ENCODE measurements around the gene C11orf87. TPM values are rescaled to one million over a fixed set of nuclear protein-coding genes. Genes with fewer than 3 reads are reported as not detected.

C11orf87 gene
- not detected for total RNA-seq

DNA sequence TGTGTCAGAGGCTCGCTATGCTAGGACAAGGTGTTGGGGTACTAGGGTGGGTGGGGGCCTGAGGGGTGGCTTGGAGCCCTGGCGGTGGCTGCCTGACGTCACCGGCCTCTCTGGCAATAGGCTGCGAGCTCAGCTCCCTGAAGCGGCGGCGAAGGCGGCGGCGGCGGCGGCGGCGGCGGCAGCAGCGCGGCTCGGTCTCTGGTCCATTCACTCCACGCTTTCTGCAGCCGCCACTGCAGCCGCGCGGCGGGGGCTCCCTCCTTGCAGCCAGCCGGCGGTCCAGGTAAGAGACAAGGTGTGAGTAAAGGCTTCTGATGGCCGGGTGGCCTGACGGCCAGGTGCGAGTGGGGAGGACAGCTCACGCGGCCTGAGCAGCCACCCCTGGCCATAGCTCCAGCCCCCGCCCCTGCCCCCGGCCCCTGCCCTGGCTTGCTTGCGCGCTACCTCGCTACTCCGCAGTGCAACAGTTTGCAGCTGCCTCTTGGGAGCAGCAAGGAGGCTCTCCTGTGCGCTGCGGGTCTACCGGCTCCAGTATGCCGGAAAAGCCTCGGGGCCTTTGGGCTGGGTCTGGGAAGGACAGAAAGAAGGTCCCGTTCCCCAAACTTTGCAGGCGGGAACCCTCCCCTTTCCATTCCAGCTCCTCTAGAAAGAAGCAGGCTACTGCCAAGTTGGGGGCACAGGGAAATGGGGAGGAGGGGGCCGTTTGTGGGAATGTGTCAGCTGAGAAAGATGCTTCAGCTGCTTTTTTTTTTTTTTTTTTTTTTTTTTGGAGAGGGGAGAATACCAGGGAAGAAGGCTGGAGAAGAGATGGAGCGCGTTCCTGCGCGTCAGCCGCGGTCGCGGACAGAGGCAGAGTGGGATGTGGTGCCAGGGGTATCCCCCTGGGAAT, at the start of gene C11orf87:
C11orf87 (plus strand) TSS at position 210 of the 889 bp plus-strand sequence. CDS start 1,444 bp downstream, outside the sequence.
- Histone ChIP-seq H3K4me1 (ENCODE audit: insufficient read depth, low read length) (no peaks in the 10 kb centered on the region), H3K9me3 (ENCODE audit: low read depth, low read length) (no peaks in the 10 kb centered on the region), H3K27me3 (ENCODE audit: insufficient read depth, low read length) (peaks cover 49% of the 10 kb centered on the region), H3K4me3 (ENCODE audit: low read length) (no peak within 1 kb of the TSS)

DNA sequence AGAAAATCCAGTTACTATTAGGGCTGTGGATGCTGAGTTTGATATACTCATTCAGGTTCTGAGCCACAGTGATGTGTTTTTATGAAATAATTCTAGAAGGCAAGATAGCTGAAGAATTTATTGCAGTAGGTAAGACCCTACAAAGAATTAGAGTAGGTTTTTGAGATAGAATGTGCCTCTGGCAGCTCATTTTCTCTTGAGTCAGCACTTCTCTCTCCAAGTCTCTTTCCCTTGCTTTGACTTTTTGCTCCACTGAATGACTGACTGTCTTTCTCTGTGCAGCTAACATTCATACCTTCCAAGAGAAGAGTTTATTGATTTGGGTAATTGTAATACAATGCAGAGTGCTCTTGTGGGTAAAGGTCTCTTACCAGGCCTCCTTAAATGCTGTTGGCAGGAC, 48.0 kb upstream of the C11orf87 start:
- Histone ChIP-seq H3K9me3 (ENCODE audit: low read depth, low read length) (peaks cover 3% of the 10 kb centered on the region), H3K27me3 (ENCODE audit: insufficient read depth, low read length) (no peaks in the 10 kb centered on the region), H3K4me1 (ENCODE audit: insufficient read depth, low read length) (no peaks in the 10 kb centered on the region), H3K4me3 (ENCODE audit: low read length) (no peak overlapping the region)

DNA sequence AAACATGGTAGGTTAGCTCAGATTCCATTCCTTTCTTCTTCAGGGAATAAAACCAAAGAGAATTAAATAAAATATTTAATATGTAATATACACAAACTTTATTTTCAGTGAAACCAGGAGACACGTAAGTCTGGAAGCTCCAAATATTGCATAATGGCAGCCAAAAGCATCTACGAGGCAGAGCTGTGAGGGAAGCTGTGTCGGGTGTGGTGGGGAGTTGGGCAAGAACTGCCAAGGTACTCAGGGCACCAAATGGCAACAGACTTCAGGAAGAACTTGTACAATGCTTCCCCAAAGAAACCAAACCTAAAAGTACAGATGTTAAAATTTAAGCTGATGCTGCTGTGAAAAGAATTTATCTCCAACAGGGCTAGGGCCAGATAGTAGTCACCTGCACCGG, 47.5 kb upstream of the C11orf87 start:
- Histone ChIP-seq H3K4me1 (ENCODE audit: insufficient read depth, low read length) (no peaks in the 10 kb centered on the region), H3K4me3 (ENCODE audit: low read length) (no peak overlapping the region)

DNA sequence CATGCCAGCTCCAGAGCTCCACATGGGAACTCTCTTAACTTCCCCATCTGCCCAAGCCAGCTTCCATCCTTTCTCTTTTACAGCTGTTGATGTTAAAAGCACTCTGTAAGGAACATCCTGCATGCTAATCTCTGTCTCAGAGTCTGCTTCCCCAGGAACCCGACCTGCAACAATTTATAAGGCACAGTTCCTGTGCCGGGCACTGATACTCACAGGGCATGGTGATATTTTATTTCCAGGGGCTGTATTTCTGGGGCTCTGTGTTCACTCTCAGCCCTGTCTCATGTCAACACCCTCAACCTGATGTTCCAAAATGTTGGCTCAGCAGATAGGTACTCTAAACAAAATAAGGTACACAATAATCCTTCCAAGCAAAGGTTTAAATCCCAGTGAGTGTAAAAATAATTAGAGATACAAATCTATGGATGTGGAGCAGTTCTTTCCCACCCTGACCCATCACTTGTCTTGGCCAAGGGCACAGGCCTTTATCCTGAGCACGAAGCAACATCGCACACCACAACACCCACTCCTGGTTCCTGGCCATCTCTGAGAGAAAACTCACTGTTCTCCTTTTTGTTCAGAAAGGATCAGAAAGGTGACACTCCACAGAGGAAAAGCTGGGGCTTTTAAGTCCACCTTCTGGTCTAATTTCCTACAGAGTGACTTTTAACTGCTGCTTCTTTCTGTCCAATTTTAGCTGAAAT, 44.8 kb upstream of the C11orf87 start:
- Histone ChIP-seq H3K9me3 (ENCODE audit: low read depth, low read length) (no peaks in the 10 kb centered on the region), H3K4me3 (ENCODE audit: low read length) (no peak overlapping the region), H3K27me3 (ENCODE audit: insufficient read depth, low read length) (no peaks in the 10 kb centered on the region), H3K4me1 (ENCODE audit: insufficient read depth, low read length) (no peaks in the 10 kb centered on the region)

More for the DNA sequence above, 47.5 kb upstream of the C11orf87 start:
- H3K9me3 ChIP-seq (ENCODE audit: low read depth, low read length): no peaks in the 10 kb centered on the region
- H3K27me3 ChIP-seq (ENCODE audit: insufficient read depth, low read length): no peaks in the 10 kb centered on the region

DNA sequence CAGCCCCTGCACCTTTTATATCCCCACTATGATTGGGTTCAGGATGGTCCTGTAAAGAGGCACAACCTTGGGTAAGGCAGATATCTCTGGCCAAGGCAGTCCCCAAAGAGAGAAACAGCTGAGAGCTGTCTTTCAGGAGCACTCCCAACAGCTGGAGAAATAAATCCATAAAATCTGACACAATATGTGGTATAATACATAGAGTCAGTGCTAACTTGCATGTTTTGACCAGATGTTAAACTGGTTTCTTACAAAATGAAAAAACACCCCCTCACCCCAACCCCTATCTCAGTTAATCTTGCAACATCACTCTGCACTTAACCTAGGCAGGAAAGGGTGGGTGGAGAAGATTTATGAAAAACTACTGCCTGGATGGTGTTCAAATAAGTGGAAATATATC, 44.0 kb upstream of the C11orf87 start:
- H3K9me3 ChIP-seq (ENCODE audit: low read depth, low read length): no peaks in the 10 kb centered on the region
- no peaks in the 10 kb centered on the region for H3K4me1 ChIP-seq (ENCODE audit: insufficient read depth, low read length)
- no peaks in the 10 kb centered on the region for H3K27me3 ChIP-seq (ENCODE audit: insufficient read depth, low read length)
- no peak overlapping the region for H3K4me3 ChIP-seq (ENCODE audit: low read length)

DNA sequence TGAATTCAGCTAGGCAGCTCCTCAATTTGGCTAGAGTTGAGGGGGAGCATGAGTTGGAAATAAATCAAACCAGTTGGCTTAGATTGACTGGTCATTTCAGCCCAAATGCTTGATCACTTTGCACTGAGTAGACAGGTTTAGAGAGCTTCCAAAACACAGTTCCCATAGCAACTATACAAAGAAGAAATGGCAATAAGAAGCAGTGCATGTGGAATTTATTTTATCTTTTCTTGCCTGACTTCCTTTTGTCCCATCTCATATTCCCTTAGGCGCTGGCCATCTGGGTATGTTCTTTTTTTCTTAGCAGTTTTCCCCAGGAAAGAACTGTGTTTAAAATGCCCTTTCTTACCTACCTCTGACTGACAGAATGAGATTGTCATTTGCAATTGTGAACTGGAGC, 38.7 kb upstream of the C11orf87 start:
- no peaks in the 10 kb centered on the region for H3K27me3 ChIP-seq (ENCODE audit: insufficient read depth, low read length)
- no peaks in the 10 kb centered on the region for H3K9me3 ChIP-seq (ENCODE audit: low read depth, low read length)

DNA sequence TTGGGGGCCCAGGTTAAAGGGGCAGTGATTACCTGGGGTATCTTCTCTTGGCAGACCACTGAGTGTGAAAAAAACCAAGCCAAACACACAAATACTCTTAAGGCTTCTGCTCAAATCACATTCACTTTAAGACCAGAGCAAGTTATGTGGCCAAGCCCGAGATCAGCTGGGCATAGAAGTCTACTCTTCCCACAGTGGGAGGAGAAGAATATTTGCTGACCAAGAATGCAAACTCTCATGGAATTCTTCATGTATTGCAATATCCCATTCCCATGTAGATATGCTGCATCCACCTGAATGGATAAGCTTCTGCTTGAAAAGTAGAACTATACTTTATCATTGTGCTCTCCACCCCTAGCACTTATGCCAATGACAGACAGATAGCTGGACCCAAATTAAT, 37.1 kb upstream of the C11orf87 start:
- H3K27me3 ChIP-seq (ENCODE audit: insufficient read depth, low read length): no peaks in the 10 kb centered on the region
- no peak overlapping the region for H3K4me3 ChIP-seq (ENCODE audit: low read length)
- no peaks in the 10 kb centered on the region for H3K9me3 ChIP-seq (ENCODE audit: low read depth, low read length)
- H3K4me1 ChIP-seq (ENCODE audit: insufficient read depth, low read length): no peaks in the 10 kb centered on the region

More for the DNA sequence above, 38.7 kb upstream of the C11orf87 start:
- Histone ChIP-seq H3K4me1 (ENCODE audit: insufficient read depth, low read length) (no peaks in the 10 kb centered on the region), H3K4me3 (ENCODE audit: low read length) (no peak overlapping the region)

DNA sequence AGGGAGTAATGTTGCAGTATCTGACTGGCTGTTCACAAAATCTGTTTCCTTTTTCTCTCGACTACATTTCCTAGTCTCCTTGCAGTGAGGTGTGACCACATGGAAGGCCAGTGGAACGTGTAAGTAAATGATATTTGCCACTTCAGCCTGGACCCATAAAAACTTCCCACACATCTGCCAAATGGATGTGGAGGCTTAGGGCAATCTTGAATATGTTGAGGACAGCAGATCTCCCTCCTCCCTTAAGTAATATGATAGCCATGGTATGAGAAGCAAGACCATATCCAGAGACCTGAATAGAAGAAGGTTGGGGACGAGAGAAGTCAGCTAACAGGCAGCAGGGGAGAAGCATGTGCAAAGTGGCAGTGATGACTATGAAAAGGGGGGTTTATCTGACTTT, 33.0 kb upstream of the C11orf87 start:
- Histone ChIP-seq H3K27me3 (ENCODE audit: insufficient read depth, low read length) (no peaks in the 10 kb centered on the region), H3K4me1 (ENCODE audit: insufficient read depth, low read length) (no peaks in the 10 kb centered on the region), H3K4me3 (ENCODE audit: low read length) (no peak overlapping the region), H3K9me3 (ENCODE audit: low read depth, low read length) (no peaks in the 10 kb centered on the region)

DNA sequence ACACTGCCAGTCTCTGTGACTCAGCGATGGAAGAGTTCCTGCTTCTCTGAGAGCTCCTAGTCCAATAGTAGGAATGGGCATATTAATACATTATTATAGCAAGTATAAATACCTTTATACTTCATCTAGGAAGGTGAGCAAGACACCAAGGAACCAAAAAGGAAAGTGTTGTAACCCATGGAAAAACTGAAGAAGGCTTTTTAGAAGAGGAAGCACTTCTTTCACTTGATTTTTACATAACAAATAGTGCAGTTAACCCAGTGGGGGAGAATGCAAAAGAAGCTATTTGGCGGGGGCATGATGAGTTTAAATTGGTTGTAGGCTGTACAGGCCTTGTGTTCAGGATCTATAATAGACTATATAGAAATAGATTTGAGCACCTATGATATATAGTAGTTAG, 31.2 kb upstream of the C11orf87 start:
- Histone ChIP-seq H3K4me1 (ENCODE audit: insufficient read depth, low read length) (no peaks in the 10 kb centered on the region), H3K27me3 (ENCODE audit: insufficient read depth, low read length) (no peaks in the 10 kb centered on the region), H3K9me3 (ENCODE audit: low read depth, low read length) (no peaks in the 10 kb centered on the region), H3K4me3 (ENCODE audit: low read length) (no peak overlapping the region)

DNA sequence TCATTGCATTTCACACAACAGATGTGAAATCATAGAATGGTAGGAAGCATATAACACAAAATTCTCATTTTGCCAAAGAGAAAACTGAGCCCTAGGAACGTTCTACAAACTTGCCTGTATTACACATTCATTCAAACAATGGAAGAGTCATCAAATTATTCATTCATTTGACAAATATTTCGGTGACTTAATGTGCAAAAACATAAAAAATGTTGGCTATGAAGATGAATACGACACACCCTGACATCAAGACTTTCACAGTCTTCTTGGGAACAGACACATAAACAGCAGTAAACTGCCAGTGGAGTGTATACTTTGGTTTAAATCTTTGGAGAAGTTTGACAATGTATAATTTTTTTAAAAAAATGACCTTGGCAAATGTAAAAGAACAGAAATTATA, 20.4 kb upstream of the C11orf87 start:
- no peaks in the 10 kb centered on the region for H3K4me1 ChIP-seq (ENCODE audit: insufficient read depth, low read length)
- no peak overlapping the region for H3K4me3 ChIP-seq (ENCODE audit: low read length)
- no peaks in the 10 kb centered on the region for H3K9me3 ChIP-seq (ENCODE audit: low read depth, low read length)
- H3K27me3 ChIP-seq (ENCODE audit: insufficient read depth, low read length): no peaks in the 10 kb centered on the region

DNA sequence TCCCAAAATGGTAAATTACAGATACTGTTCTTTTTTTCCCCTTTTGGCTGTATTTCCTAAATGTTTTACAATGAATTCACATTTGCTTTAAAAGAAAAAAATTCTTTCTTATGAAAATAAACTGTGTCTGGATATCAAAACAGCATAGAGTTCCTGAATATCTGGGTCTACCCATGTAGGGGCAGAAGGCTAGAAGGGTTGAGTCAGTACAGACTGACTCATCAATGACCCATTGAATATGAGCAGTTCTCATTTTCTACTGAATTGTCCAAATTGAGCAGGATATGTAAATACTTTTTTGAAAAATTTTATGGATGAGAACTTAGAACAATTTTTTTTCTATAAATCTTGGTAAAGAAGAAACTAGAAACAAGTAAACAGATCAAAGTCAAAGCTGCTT, 16.3 kb upstream of the C11orf87 start:
- Histone ChIP-seq H3K4me1 (ENCODE audit: insufficient read depth, low read length) (no peaks in the 10 kb centered on the region), H3K9me3 (ENCODE audit: low read depth, low read length) (no peaks in the 10 kb centered on the region), H3K27me3 (ENCODE audit: insufficient read depth, low read length) (no peaks in the 10 kb centered on the region), H3K4me3 (ENCODE audit: low read length) (no peak overlapping the region)

DNA sequence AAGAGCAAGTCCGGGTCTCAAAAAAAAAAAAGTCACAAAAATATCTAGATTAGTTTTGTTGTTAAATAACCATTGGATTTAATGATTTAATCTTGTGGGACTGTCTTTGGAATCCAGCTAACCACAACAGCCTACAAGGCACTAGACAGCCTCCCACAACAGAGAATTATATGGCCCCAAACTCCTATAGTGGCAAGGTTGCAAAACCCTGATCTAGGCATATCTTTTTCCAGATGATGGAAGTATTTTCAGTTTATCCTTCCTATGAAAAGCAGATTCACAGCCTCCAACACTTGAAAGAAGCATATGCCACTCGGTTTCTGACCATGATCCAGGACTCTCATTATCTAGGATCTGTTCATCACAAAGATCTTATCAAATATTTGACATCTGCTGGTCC, 5.4 kb upstream of the C11orf87 start:
- Histone ChIP-seq H3K4me1 (ENCODE audit: insufficient read depth, low read length) (no peaks in the 10 kb centered on the region), H3K27me3 (ENCODE audit: insufficient read depth, low read length) (peaks cover 13% of the 10 kb centered on the region), H3K9me3 (ENCODE audit: low read depth, low read length) (no peaks in the 10 kb centered on the region), H3K4me3 (ENCODE audit: low read length) (no peak overlapping the region)

DNA sequence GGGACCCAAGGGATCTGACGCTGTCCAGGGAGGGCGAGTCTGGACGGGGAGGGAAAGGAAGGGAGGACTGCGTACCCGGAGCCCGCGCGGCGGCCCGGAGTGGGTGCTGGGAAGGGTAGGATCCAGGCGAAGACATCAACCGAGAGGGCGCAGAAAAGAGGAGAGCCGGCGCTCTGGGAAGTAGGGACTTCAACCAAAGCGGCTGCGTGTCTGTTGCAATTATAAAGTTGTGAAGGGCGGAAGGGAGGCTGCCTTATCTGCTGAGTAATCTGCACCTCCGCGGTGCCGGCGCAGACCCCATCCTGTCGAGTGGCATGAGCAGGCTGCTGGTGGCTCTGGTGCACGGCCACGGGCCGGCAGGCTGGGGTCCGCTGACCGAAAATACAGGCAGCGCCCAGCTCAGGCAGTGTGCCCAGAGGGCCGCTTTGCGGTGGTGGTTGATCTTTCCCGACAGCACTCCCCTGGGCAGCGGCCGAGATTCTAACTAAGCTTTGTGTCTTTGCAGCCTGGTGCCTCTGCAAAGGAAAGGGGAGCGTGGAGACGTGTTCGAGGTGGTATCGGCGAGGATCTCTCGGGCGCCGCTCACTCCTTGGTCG, 978 bp downstream of the C11orf87 start:
- Histone ChIP-seq H3K4me3 (ENCODE audit: low read length) (no peak overlapping the region), H3K4me1 (ENCODE audit: insufficient read depth, low read length) (no peaks in the 10 kb centered on the region), H3K27me3 (ENCODE audit: insufficient read depth, low read length) (peaks cover 49% of the 10 kb centered on the region), H3K9me3 (ENCODE audit: low read depth, low read length) (no peaks in the 10 kb centered on the region)

DNA sequence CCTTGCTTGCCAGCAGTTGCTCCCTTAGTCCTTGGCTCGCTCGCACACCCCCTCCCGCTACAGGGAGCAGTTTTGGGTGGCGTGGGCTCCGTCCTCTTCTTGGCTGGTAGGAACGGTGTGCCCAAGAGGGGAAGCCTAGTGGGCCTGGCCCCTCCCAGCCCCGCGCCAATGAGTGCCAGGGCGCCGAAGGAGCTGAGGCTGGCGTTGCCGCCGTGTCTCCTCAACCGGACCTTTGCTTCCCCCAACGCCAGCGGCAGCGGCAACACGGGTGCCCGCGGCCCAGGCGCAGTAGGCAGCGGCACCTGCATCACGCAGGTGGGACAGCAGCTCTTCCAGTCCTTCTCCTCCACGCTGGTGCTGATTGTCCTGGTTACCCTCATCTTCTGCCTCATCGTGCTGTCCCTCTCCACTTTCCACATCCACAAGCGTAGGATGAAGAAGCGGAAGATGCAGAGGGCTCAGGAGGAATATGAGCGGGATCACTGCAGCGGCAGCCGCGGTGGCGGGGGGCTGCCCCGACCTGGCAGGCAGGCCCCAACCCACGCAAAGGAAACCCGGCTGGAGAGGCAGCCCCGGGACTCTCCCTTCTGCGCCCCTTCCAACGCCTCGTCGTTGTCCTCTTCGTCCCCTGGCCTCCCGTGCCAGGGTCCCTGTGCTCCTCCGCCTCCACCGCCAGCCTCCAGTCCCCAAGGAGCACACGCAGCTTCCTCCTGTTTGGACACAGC, 1.6 kb downstream of the C11orf87 start:
- Histone ChIP-seq H3K4me1 (ENCODE audit: insufficient read depth, low read length) (no peaks in the 10 kb centered on the region), H3K27me3 (ENCODE audit: insufficient read depth, low read length) (peaks cover 49% of the 10 kb centered on the region), H3K9me3 (ENCODE audit: low read depth, low read length) (no peaks in the 10 kb centered on the region), H3K4me3 (ENCODE audit: low read length) (no peak overlapping the region)

DNA sequence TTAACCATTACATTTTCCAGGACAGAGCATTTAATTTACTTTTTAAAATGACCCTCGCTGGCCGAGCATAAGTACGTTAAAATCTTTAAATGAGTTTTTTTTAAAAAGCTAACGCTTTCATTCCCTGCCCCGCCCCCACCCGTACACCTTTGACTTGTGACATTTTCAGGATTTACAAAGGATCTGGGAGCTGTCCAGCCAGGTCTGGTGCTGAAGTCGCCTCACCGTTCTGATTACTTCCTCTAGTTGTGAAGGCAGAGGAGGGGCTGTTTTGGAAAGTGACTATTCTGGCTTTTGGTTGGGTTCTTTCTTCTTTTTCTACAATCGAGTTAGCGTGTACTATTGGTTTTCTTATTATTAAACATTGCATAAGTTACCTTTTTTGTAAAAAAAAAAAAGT, 2.9 kb downstream of the C11orf87 start:
- Histone ChIP-seq H3K4me1 (ENCODE audit: insufficient read depth, low read length) (no peaks in the 10 kb centered on the region), H3K9me3 (ENCODE audit: low read depth, low read length) (no peaks in the 10 kb centered on the region), H3K4me3 (ENCODE audit: low read length) (no peak overlapping the region), H3K27me3 (ENCODE audit: insufficient read depth, low read length) (peaks cover 49% of the 10 kb centered on the region)
